ENCODE results near the gene GCH1.

- TF ChIP-seq POLR2AphosphoS5 (IDR thresholded peaks at IDR 0.05; ENCODE audit: low read depth, low read length) (no peak), TAF1 (IDR thresholded peaks at IDR 0.05; ENCODE audit: borderline replicate concordance, low read depth, low read length) (no peak)
These were observed 104.0 kb downstream of the GCH1 start for GRCh38 chr14:54798465-54799124.
